Measurements from ENCODE around the gene PPP2R5C. TPM values are rescaled to one million over a fixed set of nuclear protein-coding genes. Genes with fewer than 3 reads are reported as not detected.

The PPP2R5C gene
- total RNA-seq, 1 experiment from 2014 or later = 96.1 TPM

GRCh38 chr14:101922866-101923265 is 161.4 kb downstream of the PPP2R5C start:
- no peaks in the 10 kb centered on the region for H3K79me2 ChIP-seq (ENCODE audit: low read length)
- BruUV-seq (replicated peaks) = no TSS peak
- no peaks in the 10 kb centered on the region for H3K36me3 ChIP-seq (ENCODE audit: low read depth, low read length)
- no peak for ATAC-seq
- no peaks in the 10 kb centered on the region for H3K27me3 ChIP-seq (ENCODE audit: low read length)
- intact Hi-C loops (cut with micrococcal nuclease) = no loop called here
- H3K4me2 ChIP-seq (ENCODE audit: low read length) = no peak overlapping the region
- H3K9ac ChIP-seq (ENCODE audit: low read length) = no peak overlapping the region
- no peaks in the 10 kb centered on the region for H3F3A ChIP-seq (ENCODE audit: low read length, unreplicated experiment)
- DNase-seq = no peak
- no peak overlapping the region for H3K4me3 ChIP-seq (ENCODE audit: low read length)
- ChIA-PET POLR2A (ENCODE audit: unreplicated experiment) (no interaction called here), CTCF (no interaction called here)
- TF ChIP-seq EZH2 (IDR thresholded peaks at IDR 0.05; ENCODE audit: low read length, unreplicated experiment) (no peak), EZH2phosphoT487 (IDR thresholded peaks at IDR 0.05; ENCODE audit: borderline replicate concordance, low read length) (no peak)
- TF ChIP-seq, protein P1, sequence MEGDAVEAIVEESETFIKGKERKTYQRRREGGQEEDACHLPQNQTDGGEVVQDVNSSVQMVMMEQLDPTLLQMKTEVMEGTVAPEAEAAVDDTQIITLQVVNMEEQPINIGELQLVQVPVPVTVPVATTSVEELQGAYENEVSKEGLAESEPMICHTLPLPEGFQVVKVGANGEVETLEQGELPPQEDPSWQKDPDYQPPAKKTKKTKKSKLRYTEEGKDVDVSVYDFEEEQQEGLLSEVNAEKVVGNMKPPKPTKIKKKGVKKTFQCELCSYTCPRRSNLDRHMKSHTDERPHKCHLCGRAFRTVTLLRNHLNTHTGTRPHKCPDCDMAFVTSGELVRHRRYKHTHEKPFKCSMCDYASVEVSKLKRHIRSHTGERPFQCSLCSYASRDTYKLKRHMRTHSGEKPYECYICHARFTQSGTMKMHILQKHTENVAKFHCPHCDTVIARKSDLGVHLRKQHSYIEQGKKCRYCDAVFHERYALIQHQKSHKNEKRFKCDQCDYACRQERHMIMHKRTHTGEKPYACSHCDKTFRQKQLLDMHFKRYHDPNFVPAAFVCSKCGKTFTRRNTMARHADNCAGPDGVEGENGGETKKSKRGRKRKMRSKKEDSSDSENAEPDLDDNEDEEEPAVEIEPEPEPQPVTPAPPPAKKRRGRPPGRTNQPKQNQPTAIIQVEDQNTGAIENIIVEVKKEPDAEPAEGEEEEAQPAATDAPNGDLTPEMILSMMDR (conservative IDR thresholded peaks at IDR 0.05; ENCODE audit: low read depth, low read length) = no peak
- H3K27ac ChIP-seq (ENCODE audit: low read length) = no peak overlapping the region
- H2AFZ ChIP-seq (ENCODE audit: low read length) = no peak overlapping the region
- no peaks in the 10 kb centered on the region for H4K20me1 ChIP-seq (ENCODE audit: low read length)
- H3K9me3 ChIP-seq (ENCODE audit: low read length) = no peaks in the 10 kb centered on the region
- H3K9me2 ChIP-seq (replicated peaks; ENCODE audit: low read length) = no peaks in the 10 kb centered on the region
- H3K4me1 ChIP-seq (ENCODE audit: insufficient read depth, low read length) = no peaks in the 10 kb centered on the region

- intact Hi-C loops (cut with micrococcal nuclease) = no loop called here
- no peak for TF ChIP-seq EZH2 (IDR thresholded peaks at IDR 0.05; ENCODE audit: low read length, unreplicated experiment)
- TF ChIP-seq, protein P1 (conservative IDR thresholded peaks at IDR 0.05; ENCODE audit: low read depth, low read length) = no peak
- no peak for TF ChIP-seq EZH2phosphoT487 (IDR thresholded peaks at IDR 0.05; ENCODE audit: borderline replicate concordance, low read length)
- no peaks in the 10 kb centered on the region for H3K27me3 ChIP-seq (ENCODE audit: low read length)
- H3F3A ChIP-seq (ENCODE audit: low read length, unreplicated experiment) = no peaks in the 10 kb centered on the region
- H3K4me3 ChIP-seq (ENCODE audit: low read length) = no peak overlapping the region
- no peaks in the 10 kb centered on the region for H3K79me2 ChIP-seq (ENCODE audit: low read length)
- H3K27ac ChIP-seq (ENCODE audit: low read length) = no peak overlapping the region
- H3K9me3 ChIP-seq (ENCODE audit: low read length) = no peaks in the 10 kb centered on the region
- no peak overlapping the region for H2AFZ ChIP-seq (ENCODE audit: low read length)
- H4K20me1 ChIP-seq (ENCODE audit: low read length) = no peaks in the 10 kb centered on the region
- no peak for DNase-seq
- POLR2A ChIA-PET (ENCODE audit: unreplicated experiment) = no interaction called here
- no peaks in the 10 kb centered on the region for H3K4me1 ChIP-seq (ENCODE audit: insufficient read depth, low read length)
- ATAC-seq = no peak
- no peak overlapping the region for H3K9ac ChIP-seq (ENCODE audit: low read length)
- no peaks in the 10 kb centered on the region for H3K9me2 ChIP-seq (replicated peaks; ENCODE audit: low read length)
- no peak overlapping the region for H3K4me2 ChIP-seq (ENCODE audit: low read length)
- no TSS peak for BruUV-seq (replicated peaks)
- H3K36me3 ChIP-seq (ENCODE audit: low read depth, low read length) = no peaks in the 10 kb centered on the region
- CTCF ChIA-PET = no interaction called here
Observed at GRCh38 chr14:101925152-101925551, 163.6 kb downstream of the PPP2R5C start.

- Histone ChIP-seq H2AFZ (ENCODE audit: low read length) (no peak overlapping the region), H3K36me3 (ENCODE audit: low read depth, low read length) (no peaks in the 10 kb centered on the region), H4K20me1 (ENCODE audit: low read length) (no peaks in the 10 kb centered on the region), H3K4me1 (ENCODE audit: insufficient read depth, low read length) (no peaks in the 10 kb centered on the region), H3K9ac (ENCODE audit: low read length) (no peak overlapping the region), H3F3A (ENCODE audit: low read length, unreplicated experiment) (no peaks in the 10 kb centered on the region), H3K4me3 (ENCODE audit: low read length) (no peak overlapping the region), H3K27ac (ENCODE audit: low read length) (no peak overlapping the region), H3K27me3 (ENCODE audit: low read length) (no peaks in the 10 kb centered on the region), H3K79me2 (ENCODE audit: low read length) (no peaks in the 10 kb centered on the region), H3K4me2 (ENCODE audit: low read length) (no peak overlapping the region), H3K9me3 (ENCODE audit: low read length) (no peaks in the 10 kb centered on the region), H3K9me2 (replicated peaks; ENCODE audit: low read length) (no peaks in the 10 kb centered on the region)
- TF ChIP-seq EZH2 (IDR thresholded peaks at IDR 0.05; ENCODE audit: low read length, unreplicated experiment) (no peak), EZH2phosphoT487 (IDR thresholded peaks at IDR 0.05; ENCODE audit: borderline replicate concordance, low read length) (no peak)
- TF ChIP-seq, protein P1 (conservative IDR thresholded peaks at IDR 0.05; ENCODE audit: low read depth, low read length) = no peak
- no peak for ATAC-seq
- intact Hi-C loops (cut with micrococcal nuclease) = no loop called here
- POLR2A ChIA-PET (ENCODE audit: unreplicated experiment) = no interaction called here
- no TSS peak for BruUV-seq (replicated peaks)
- CTCF ChIA-PET = no interaction called here
- no peak for DNase-seq
Observed at GRCh38 chr14:101926085-101926484, 164.6 kb downstream of the PPP2R5C start.
